ENCODE data around the gene VSIG10L2. TPM values are rescaled to one million over a fixed set of nuclear protein-coding genes. Genes with fewer than 3 reads are reported as not detected.

The VSIG10L2 gene
- total RNA-seq, 1 donor from 2014 or later, result not detected

- H3K9me3 Mint-ChIP-seq, result no peaks in the 10 kb centered on the region
- H3K4me1 Mint-ChIP-seq (ENCODE audit: unreplicated experiment), result no peaks in the 10 kb centered on the region
- no peak overlapping the region for H3K27ac Mint-ChIP-seq
- DNase-seq (ENCODE audit: extremely low spot score, unreplicated experiment), result no peak
- no peak overlapping the region for H3K4me3 Mint-ChIP-seq
- H3K27me3 Mint-ChIP-seq, result no peaks in the 10 kb centered on the region
- no peak for TF ChIP-seq CTCF (conservative IDR thresholded peaks at IDR 0.05)
- H3K36me3 Mint-ChIP-seq, result peaks cover 35% of the 10 kb centered on the region
Observed at GRCh38 chr11:126002181-126002580, 56.3 kb downstream of the VSIG10L2 start.

Other genes with a start within 250 kb of the VSIG10L2 start
- gene PATE1, start 199.8 kb upstream of the VSIG10L2 start, total RNA-seq (ENCODE audit: low replicate concordance), result not detected in 2 replicates
- not detected in 2 replicates for gene PATE2, start 167.2 kb upstream of the VSIG10L2 start, total RNA-seq (ENCODE audit: low replicate concordance)
- gene PATE3, start 157.9 kb upstream of the VSIG10L2 start, total RNA-seq (ENCODE audit: low replicate concordance), result not detected in 2 replicates
- gene PATE4, start 112.7 kb upstream of the VSIG10L2 start, total RNA-seq (ENCODE audit: low replicate concordance), result not detected in 2 replicates
- 4.3 and 6.5 TPM in 2 replicates for gene HYLS1, start 58.4 kb upstream of the VSIG10L2 start, total RNA-seq (ENCODE audit: low replicate concordance)
- gene PUS3, start 42.8 kb upstream of the VSIG10L2 start, total RNA-seq (ENCODE audit: low replicate concordance), result 11.9 and 13.5 TPM in 2 replicates
- gene DDX25, start 41.5 kb upstream of the VSIG10L2 start, total RNA-seq (ENCODE audit: low replicate concordance), result 0.79 and 1.8 TPM in 2 replicates
- gene CDON, start 116.8 kb downstream of the VSIG10L2 start, total RNA-seq (ENCODE audit: low replicate concordance), result 23.5 and 157 TPM in 2 replicates

Measured in type B pancreatic cell (in vitro differentiated cells).